ENCODE results near the gene PITX2. TPM values are rescaled to one million over a fixed set of nuclear protein-coding genes. Genes with fewer than 3 reads are reported as not detected.
A peak's percentile ranks its signal among the peaks of the same experiment; 100 is the strongest.

PITX2 gene
- polyA plus RNA-seq, 1 of the 3 experiments (the other 2 are of a cell fraction): not detected

DNA sequence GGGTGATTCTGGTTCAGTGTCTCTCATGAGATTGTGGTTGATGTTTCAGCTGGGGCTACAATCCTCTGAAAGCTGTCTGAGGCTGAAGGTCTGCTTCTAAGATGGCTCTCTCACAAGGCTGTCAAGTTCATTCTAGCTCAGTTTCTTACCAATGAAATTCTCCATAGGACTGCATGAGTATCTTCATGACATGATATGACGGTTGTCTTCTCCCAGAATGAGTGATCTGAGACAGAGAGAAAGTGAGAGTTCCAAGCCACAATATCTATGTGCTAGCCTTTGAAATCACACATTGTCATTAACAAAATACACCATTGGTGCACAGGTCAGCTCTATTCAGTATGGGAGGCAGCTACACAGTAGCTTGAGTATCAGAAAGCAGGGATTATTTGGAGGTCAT, 27.3 kb downstream of the PITX2 start:
- TF ChIP-seq GABPA (IDR thresholded peaks at IDR 0.05; ENCODE audit: low read depth) (no peak), MEF2A (IDR thresholded peaks at IDR 0.05; ENCODE audit: borderline replicate concordance, low read depth) (no peak), RFX5 (IDR thresholded peaks at IDR 0.05; ENCODE audit: low read length) (no peak), NFIC (IDR thresholded peaks at IDR 0.05; ENCODE audit: borderline replicate concordance) (no peak), FOXJ3 (CRISPR knock-in tag; IDR thresholded peaks at IDR 0.05) (no peak)
- TF ChIP-seq, protein P1, sequence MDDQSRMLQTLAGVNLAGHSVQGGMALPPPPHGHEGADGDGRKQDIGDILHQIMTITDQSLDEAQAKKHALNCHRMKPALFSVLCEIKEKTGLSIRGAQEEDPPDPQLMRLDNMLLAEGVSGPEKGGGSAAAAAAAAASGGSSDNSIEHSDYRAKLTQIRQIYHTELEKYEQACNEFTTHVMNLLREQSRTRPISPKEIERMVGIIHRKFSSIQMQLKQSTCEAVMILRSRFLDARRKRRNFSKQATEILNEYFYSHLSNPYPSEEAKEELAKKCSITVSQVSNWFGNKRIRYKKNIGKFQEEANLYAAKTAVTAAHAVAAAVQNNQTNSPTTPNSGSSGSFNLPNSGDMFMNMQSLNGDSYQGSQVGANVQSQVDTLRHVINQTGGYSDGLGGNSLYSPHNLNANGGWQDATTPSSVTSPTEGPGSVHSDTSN (IDR thresholded peaks at IDR 0.05): no peak
- Histone ChIP-seq H2AFZ (ENCODE audit: low read depth) (no peak overlapping the region), H3K9me2 (no peaks in the 10 kb centered on the region), H3K4me3 (ENCODE audit: low read depth in 2 of 2, low read length in 1 of 2) (no peak overlapping the region), H3K36me3 (replicated peaks in 1 of 2; ENCODE audit: control insufficient read depth in 1 of 2, insufficient read depth in 2 of 2, low read length in 1 of 2) (no peaks in the 10 kb centered on the region), H3F3A (replicated peaks; ENCODE audit: insufficient read depth) (no peaks in the 10 kb centered on the region), H3K79me2 (ENCODE audit: insufficient read depth) (no peaks in the 10 kb centered on the region), H3K9me3 (no peaks in the 10 kb centered on the region), H4K20me1 (ENCODE audit: insufficient read depth) (no peaks in the 10 kb centered on the region), H3K27me3 (ENCODE audit: insufficient read depth) (no peaks in the 10 kb centered on the region), H3K4me1 (ENCODE audit: control insufficient read depth in 1 of 2, insufficient read depth in 2 of 2, low read depth in 1 of 2, low read length in 1 of 2) (no peaks in the 10 kb centered on the region), H3K4me2 (no peak overlapping the region), H3K9ac (no peak overlapping the region), H3K27ac (ENCODE audit: low read depth in 2 of 2, low read length in 1 of 2) (no peak overlapping the region)
- CTCF ChIA-PET: no interaction called here
- no peak for DNase-seq
- POLR2A ChIA-PET: no interaction called here
- WGBS (ENCODE audit: low lambda C conversion rate): 6% methylated on average over 1 of the region's 1 CpG

DNA sequence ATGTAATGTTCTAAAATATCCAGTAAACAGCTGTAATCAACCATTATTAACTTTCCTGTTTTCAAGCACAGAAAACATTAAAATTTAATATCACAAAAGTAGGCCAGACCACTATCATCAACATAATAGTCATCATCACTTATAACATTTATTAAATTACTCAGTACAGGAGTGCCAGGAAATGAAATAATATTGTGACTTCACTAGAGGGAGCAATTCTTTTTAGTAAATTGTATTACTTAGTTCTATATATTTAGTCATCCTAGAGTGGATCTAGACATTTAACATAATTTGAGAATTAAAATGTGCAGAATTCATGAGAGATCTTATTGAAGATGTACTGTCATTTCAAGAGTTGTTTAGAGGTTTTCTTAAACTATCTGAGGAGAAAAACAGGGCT, 33.6 kb downstream of the PITX2 start:
- H2AFZ ChIP-seq (ENCODE audit: low read depth): no peak overlapping the region
- no peak overlapping the region for H3K4me2 ChIP-seq
- H3K9ac ChIP-seq: no peak overlapping the region
- DNase-seq: no peak
- H3K4me3 ChIP-seq (ENCODE audit: low read depth in 2 of 2, low read length in 1 of 2): no peak overlapping the region
- no peaks in the 10 kb centered on the region for H3K4me1 ChIP-seq (ENCODE audit: control insufficient read depth in 1 of 2, insufficient read depth in 2 of 2, low read depth in 1 of 2, low read length in 1 of 2)
- H3K27me3 ChIP-seq (ENCODE audit: insufficient read depth): peaks cover 10% of the 10 kb centered on the region; the same call in 1 of the 2 replicates
- no peaks in the 10 kb centered on the region for H3K36me3 ChIP-seq (replicated peaks in 1 of 2; ENCODE audit: control insufficient read depth in 1 of 2, insufficient read depth in 2 of 2, low read length in 1 of 2)
- H3K9me3 ChIP-seq: no peaks in the 10 kb centered on the region
- ChIA-PET POLR2A (no interaction called here), CTCF (no interaction called here)
- no peaks in the 10 kb centered on the region for H4K20me1 ChIP-seq (ENCODE audit: insufficient read depth)
- no peak overlapping the region for H3K27ac ChIP-seq (ENCODE audit: low read depth in 2 of 2, low read length in 1 of 2)
- H3K79me2 ChIP-seq (ENCODE audit: insufficient read depth): no peaks in the 10 kb centered on the region
- H3K9me2 ChIP-seq: no peaks in the 10 kb centered on the region
- H3F3A ChIP-seq (replicated peaks; ENCODE audit: insufficient read depth): no peaks in the 10 kb centered on the region
- TF ChIP-seq ELF1 (IDR thresholded peaks at IDR 0.05) (no peak), TAF1 (IDR thresholded peaks at IDR 0.05; ENCODE audit: borderline replicate concordance, low read depth, low read length) (no peak), RAD21 (IDR thresholded peaks at IDR 0.05; ENCODE audit: low read length) (no peak), GATA2 (CRISPR knock-in tag; IDR thresholded peaks at IDR 0.05) (no peak)
- TF ChIP-seq, protein P2, sequence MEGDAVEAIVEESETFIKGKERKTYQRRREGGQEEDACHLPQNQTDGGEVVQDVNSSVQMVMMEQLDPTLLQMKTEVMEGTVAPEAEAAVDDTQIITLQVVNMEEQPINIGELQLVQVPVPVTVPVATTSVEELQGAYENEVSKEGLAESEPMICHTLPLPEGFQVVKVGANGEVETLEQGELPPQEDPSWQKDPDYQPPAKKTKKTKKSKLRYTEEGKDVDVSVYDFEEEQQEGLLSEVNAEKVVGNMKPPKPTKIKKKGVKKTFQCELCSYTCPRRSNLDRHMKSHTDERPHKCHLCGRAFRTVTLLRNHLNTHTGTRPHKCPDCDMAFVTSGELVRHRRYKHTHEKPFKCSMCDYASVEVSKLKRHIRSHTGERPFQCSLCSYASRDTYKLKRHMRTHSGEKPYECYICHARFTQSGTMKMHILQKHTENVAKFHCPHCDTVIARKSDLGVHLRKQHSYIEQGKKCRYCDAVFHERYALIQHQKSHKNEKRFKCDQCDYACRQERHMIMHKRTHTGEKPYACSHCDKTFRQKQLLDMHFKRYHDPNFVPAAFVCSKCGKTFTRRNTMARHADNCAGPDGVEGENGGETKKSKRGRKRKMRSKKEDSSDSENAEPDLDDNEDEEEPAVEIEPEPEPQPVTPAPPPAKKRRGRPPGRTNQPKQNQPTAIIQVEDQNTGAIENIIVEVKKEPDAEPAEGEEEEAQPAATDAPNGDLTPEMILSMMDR (IDR thresholded peaks at IDR 0.05): peak; percentile 48
